GM12873 (cell line): Measurements from ENCODE around the gene A1BG.

Source experiments
- TF ChIP-seq, protein P1 (sequence below): IDR thresholded peaks from 2 replicates; pipeline ENCODE4 v1.5.1; 2012; ENCODE audit warnings: low read depth, mild to moderate bottlenecking, moderate library complexity, low read length, control low read depth; ENCODE audit not compliant: insufficient read depth; ENCODE audit errors: missing control alignments

Gene A1BG

DNA sequence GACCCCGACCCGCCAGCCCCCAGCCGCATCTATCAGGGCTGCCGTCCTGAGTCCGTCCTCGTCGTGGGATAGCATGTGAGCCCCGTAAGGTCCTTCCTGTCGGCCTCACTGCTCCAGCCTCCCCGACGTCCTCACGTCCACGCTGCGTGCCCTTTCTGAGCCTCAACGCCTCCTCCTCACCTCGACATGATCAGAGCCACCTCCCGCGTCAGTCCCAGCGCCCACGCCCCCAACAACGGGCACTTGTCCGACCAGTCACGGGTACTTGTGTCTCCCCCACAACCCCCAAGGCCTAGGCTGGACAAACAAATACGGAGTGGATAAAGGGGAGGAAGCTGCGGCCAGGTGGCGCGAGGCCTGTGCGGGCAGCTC is 8.6 kb upstream of the A1BG start:
- TF ChIP-seq, protein P1, sequence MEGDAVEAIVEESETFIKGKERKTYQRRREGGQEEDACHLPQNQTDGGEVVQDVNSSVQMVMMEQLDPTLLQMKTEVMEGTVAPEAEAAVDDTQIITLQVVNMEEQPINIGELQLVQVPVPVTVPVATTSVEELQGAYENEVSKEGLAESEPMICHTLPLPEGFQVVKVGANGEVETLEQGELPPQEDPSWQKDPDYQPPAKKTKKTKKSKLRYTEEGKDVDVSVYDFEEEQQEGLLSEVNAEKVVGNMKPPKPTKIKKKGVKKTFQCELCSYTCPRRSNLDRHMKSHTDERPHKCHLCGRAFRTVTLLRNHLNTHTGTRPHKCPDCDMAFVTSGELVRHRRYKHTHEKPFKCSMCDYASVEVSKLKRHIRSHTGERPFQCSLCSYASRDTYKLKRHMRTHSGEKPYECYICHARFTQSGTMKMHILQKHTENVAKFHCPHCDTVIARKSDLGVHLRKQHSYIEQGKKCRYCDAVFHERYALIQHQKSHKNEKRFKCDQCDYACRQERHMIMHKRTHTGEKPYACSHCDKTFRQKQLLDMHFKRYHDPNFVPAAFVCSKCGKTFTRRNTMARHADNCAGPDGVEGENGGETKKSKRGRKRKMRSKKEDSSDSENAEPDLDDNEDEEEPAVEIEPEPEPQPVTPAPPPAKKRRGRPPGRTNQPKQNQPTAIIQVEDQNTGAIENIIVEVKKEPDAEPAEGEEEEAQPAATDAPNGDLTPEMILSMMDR = no peak

DNA sequence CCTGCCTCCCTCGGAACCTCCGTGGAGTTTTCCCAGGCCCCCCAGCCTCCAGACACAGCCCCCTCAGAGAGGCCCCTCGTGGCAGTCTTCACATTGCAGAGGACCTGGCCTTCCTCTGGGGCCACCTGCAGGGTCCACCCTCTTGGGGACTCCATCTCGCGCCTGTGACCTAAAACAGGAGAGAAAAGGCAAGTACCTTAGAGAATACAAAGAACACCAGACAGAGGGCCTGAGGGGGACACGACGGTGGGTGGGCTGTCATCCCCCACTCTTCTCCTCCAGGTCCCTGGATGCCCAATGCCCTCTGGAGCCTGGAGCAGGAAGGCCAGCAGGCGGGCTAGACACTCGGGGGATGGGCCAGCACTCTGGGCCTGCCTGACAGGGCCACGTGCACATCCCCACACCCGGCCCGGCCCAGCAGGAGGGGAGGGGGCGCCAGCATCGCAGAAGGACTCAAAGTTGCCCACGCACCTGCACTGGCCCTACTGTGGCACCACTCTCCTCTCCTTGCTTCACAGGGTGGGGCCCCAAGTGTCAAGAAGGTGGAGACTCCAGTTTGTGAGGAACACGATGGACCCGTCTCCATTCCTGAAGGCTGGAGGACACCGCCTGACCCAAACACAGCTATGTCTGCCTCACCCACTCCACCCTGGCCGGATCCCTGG is 4.3 kb upstream of the A1BG start:
- TF ChIP-seq, protein P1 = no peak

DNA sequence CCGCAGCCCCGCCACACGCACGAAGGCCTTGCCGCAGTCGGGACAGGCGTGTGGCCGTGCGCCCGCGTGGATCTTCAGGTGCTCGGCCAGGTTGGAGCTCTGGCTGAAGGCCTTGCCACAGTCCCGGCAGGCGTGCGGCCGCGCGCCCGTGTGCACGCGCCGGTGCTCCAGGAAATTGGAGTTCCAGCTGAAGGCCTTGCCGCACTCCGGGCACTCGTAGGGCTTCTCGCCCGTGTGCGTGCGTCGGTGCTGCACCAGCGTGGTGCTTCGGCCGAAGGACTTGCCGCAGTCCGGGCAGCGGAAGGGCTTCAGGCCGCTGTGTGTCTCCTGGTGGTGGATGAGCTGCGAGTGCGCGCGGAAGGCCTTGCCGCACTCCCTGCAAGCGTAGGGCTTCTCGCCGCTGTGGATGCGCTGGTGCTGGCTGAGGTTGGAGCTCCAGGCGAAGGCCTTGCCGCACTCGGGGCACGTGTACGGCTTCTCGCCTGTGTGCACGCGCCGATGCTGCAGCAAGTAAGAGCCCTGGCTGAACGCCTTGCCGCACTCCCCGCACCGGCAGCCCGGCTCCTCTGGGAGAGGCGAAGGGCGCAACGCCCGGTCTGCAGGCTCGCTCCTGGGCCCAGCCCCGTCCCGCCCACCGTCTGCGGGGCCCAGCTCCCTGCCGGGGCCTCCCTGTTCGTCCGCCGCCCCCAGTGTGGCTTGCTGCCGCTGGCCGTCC is 3.6 kb upstream of the A1BG start:
- TF ChIP-seq, protein P1 = no peak

DNA sequence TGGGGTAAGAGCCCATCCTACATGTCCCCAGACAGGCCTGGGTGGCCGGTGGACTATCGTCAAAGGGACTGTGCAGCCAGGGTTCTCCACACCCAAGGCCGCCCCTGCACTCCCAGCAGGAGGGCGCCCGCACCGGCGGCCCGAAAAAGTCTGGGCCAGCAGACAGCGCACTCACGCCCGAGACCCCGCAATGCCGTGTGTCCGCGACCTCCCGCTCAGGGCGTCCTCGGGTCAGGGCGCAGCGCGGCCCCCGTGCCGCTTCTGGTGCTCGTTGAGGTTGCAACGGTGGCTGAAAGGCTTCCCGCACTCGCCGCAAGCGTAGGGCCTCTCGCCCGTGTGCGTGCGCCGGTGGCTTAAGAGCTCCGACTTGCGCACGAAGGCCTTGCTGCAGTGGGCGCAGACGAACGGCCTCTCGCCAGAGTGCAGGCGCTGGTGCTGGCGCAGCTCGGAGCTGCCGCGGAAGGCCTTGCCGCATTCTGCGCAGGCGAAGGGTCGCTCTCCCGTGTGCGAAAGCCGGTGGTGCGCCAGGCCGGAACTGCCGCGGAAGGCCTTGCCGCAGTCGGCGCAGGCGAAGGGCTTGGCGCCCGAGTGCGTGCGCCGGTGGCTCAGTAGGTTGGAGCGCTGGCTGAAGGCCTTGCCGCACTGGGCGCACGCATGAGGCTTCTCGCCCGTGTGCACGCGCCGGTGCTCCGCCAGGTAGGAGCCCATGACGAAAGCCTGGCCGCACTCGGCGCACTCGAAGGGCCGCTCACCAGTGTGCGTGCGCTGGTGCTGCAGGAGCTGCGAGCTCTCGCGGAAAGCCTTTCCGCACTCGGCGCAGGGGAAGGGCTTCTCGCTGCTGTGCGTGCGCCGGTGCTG is 2.8 kb upstream of the A1BG start:
- TF ChIP-seq, protein P1 = no peak

DNA sequence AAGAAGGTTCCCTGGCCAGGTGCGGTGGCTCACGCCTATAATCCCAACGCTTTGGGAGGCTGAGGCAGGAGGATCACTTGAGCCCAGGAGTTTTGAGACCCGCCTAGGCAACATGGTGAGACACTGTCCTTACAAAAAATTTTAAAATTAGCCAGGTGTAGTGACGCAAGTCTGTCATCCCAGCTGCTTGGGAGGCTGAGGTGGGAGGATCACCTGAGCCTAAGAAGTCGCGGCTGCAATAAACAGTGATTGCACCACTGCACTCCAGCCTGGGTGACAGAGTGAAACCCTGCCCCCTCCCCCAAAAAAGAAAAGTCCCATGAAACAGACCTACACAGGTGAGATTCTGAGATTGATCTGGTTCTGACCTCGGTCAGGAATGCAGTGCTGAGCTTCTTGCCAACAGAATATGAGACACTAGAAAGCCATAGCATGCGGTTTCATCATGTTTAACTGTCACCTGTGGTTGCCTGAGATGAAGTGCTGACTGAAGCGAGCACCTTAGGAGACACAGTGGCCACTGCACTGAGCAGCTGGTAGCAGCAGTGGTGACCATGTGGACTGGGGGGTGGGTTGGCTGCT is 2.0 kb upstream of the A1BG start:
- TF ChIP-seq, protein P1 = no peak

DNA sequence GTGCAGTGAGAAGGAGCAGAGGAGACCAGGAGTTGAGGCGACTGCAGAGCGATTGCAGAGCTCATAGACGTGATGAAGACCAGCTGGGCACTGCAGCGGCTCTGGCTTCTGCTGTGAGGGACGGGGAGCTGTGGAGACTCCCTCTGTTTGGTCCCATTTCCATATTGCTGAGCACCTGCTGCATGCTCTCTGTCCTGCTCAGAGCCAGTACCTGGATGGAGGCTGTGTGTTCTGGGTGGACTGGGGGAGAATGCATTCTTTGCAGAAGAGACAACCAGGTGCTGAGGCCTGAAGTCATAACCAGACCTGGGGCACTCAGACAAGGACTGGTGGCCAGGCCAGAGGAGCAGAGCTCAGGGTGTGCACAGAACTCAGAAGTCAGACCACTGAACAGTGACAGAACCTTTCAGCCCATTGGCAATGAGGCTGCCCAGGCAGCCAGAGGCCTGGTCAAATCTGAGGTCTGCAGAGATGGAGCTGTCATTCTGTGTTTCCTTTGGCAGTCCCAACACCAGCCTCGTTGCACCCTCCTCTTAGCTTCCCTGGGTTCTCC is 1.3 kb upstream of the A1BG start:
- TF ChIP-seq, protein P1 = no peak
